Umbilical cord (tissue), 2 donors: ENCODE data around the gene CREB5. TPM values are rescaled to one million over a fixed set of nuclear protein-coding genes. Genes with fewer than 3 reads are reported as not detected.
"Not testable (repeated sequence)": the region's sequence is repeated elsewhere in the genome, so short reads cannot be mapped to it uniquely, and the experiment has no call there.

ENCODE experiments used
- DNase-seq: peaks from one replicate; pipeline ENCODE4 v3.0.0-alpha.2; 2015; ENCODE audit warnings: low spot score
- total RNA-seq: library from RNA; depleted of rRNA; stranded (reverse); fragments of >200 nt; gene quantifications from one replicate; pipeline ENCODE4 v1.2.3, GENCODE V29; 2014; ENCODE audit warnings: low replicate concordance; ENCODE audit not compliant: insufficient read depth

The CREB5 gene
- total RNA-seq, 1 donor from 2014 or later = 17.8 TPM

- peak; percentile 13 for DNase-seq
Measured at GRCh38 chr7:28808796-28809533, 396.6 kb downstream of the CREB5 start.

- DNase-seq = no peak
Measured at GRCh38 chr7:28811008-28811407, 398.7 kb downstream of the CREB5 start.

GRCh38 chr7:28811701-28812430 lies 399.5 kb downstream of the CREB5 start:
- no peak for DNase-seq

GRCh38 chr7:28812616-28813015 lies 400.3 kb downstream of the CREB5 start:
- DNase-seq = no peak

GRCh38 chr7:28813243-28813962 lies 401.1 kb downstream of the CREB5 start:
- DNase-seq = no peak

- DNase-seq = peak; percentile 8
Measured at GRCh38 chr7:28815369-28815927, 403.1 kb downstream of the CREB5 start.

- no peak for DNase-seq
Measured at GRCh38 chr7:28815928-28816373, 403.6 kb downstream of the CREB5 start.

- DNase-seq = no peak
Measured at GRCh38 chr7:28818996-28819395, 406.7 kb downstream of the CREB5 start.

GRCh38 chr7:28823582-28823981 lies 411.3 kb downstream of the CREB5 start:
- DNase-seq = no peak

GRCh38 chr7:28825817-28826448 lies 413.6 kb downstream of the CREB5 start:
- DNase-seq = not testable (repeated sequence)

- peak; percentile 51 for DNase-seq
Measured at GRCh38 chr7:28830846-28831245, 418.5 kb downstream of the CREB5 start.

- no peak for DNase-seq
Measured at GRCh38 chr7:28832669-28833068, 420.4 kb downstream of the CREB5 start.

- DNase-seq = no peak
Measured at GRCh38 chr7:28835800-28836199, 423.5 kb downstream of the CREB5 start.

GRCh38 chr7:28836716-28837115 lies 424.4 kb downstream of the CREB5 start:
- peak; percentile 66 for DNase-seq

- no peak for DNase-seq
Measured at GRCh38 chr7:28837216-28837615, 424.9 kb downstream of the CREB5 start.

GRCh38 chr7:28840592-28840995 lies 428.3 kb downstream of the CREB5 start:
- DNase-seq = no peak

- DNase-seq = no peak
Measured at GRCh38 chr7:28841766-28842165, 429.4 kb downstream of the CREB5 start.

GRCh38 chr7:28842769-28843295 lies 430.5 kb downstream of the CREB5 start:
- DNase-seq = no peak

- no peak for DNase-seq
Measured at GRCh38 chr7:28845106-28845505, 432.8 kb downstream of the CREB5 start.

- DNase-seq = no peak
Measured at GRCh38 chr7:28847176-28847575, 434.9 kb downstream of the CREB5 start.

- peak; percentile 35 for DNase-seq
Measured at GRCh38 chr7:28847681-28848080, 435.4 kb downstream of the CREB5 start.
